ENCODE results near the gene RNF8.

Gene RNF8

DNA sequence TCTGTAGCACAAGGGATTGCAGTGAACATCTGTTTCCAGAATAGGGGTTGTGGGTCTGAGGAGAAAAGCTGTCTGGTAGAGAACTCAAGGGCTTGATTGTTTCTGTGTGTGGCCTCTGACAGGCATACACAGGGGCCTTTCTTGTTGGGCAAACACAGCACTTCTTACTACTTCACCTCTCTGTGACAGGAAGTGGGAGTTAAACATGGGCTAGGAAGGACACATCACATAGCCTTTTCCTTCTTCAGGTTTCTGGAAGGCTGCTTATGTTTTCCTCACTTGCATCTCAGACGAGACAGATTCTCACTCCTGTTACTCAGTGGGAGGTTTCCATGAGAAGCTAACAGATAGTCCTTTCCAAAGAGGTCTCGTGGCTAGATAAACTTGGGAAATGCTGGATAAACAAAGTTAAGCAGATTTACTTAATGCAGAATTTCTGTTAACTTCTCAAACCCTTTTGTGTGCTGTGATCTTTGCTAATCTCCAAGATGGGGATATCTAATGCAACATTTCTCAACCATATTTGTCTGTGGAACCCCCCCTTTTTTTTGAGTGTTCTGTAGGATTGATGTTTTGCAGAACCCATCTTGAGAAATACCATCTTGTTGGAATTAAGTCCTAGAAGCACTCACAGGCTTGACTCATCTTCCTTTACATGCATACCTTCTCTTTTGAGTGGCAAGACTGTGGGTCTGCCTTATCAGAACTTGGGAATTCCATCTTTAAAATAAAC is 41.9 kb upstream of the RNF8 start:
- no peaks in the 10 kb centered on the region for H3K4me1 ChIP-seq (ENCODE audit: control insufficient read depth, insufficient read depth, low read length)
- H3K4me3 ChIP-seq (ENCODE audit: low read length) = no peak overlapping the region
- no peaks in the 10 kb centered on the region for H3K9me3 ChIP-seq (ENCODE audit: control insufficient read depth, insufficient read depth, low read length)
- H3K36me3 ChIP-seq (ENCODE audit: control insufficient read depth, insufficient read depth, low read length) = peaks cover 3% of the 10 kb centered on the region
- no peak overlapping the region for H3K27ac ChIP-seq (ENCODE audit: low read length)
- no peak for DNase-seq (ENCODE audit: low read depth, low spot score)
- WGBS (ENCODE audit: insufficient coverage, insufficient read length) = no CpG with 5 or more reads among the region's 2 CpGs
- H3K27me3 ChIP-seq (ENCODE audit: control insufficient read depth, insufficient read depth, low read length) = no peaks in the 10 kb centered on the region

GRCh38 chr6:37313723-37314486 is 39.9 kb upstream of the RNF8 start:
- Histone ChIP-seq H3K36me3 (ENCODE audit: control insufficient read depth, insufficient read depth, low read length) (peaks cover 6% of the 10 kb centered on the region), H3K9me3 (ENCODE audit: control insufficient read depth, insufficient read depth, low read length) (no peaks in the 10 kb centered on the region), H3K4me1 (ENCODE audit: control insufficient read depth, insufficient read depth, low read length) (no peaks in the 10 kb centered on the region), H3K27me3 (ENCODE audit: control insufficient read depth, insufficient read depth, low read length) (no peaks in the 10 kb centered on the region), H3K27ac (ENCODE audit: low read length) (no peak overlapping the region), H3K4me3 (ENCODE audit: low read length) (no peak overlapping the region)
- no peak for DNase-seq (ENCODE audit: low read depth, low spot score)
- no CpG with 5 or more reads among the region's 13 CpGs for WGBS (ENCODE audit: insufficient coverage, insufficient read length)

DNA sequence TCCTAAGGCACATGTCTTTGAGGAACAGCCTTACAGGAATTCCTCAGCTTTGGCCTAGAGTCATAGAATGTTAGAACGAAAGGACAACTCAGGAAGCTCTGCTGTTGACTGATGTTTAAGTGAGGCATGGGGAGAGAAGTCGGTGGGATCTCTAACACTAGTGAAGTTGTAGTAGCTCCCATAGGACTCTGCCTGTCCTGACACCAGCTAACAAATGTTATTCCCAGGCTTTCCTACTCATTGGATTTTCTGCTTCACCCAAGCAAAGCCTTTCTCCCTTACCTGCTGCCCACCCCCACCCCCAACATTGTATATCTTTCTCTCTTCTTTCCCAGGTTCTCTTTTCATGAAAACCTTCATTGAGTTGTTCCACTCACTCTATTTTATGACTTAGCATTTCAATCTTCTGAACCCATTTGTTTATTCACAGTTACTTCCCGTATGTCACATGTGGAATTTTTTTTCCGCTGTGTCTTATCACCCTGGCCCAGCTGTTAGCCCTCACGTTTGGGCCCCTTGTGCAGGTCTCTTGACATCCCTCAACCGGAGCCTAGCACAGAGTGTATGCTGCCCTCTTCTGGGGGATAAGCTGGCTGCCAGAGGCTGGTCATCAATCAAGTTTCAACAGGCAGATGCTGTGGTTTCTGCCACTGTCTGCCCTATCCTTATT is 39.2 kb upstream of the RNF8 start:
- peaks cover 6% of the 10 kb centered on the region for H3K36me3 ChIP-seq (ENCODE audit: control insufficient read depth, insufficient read depth, low read length)
- no peaks in the 10 kb centered on the region for H3K27me3 ChIP-seq (ENCODE audit: control insufficient read depth, insufficient read depth, low read length)
- no peaks in the 10 kb centered on the region for H3K9me3 ChIP-seq (ENCODE audit: control insufficient read depth, insufficient read depth, low read length)
- no peak overlapping the region for H3K27ac ChIP-seq (ENCODE audit: low read length)
- no peak overlapping the region for H3K4me3 ChIP-seq (ENCODE audit: low read length)
- no CpG with 5 or more reads among the region's 6 CpGs for WGBS (ENCODE audit: insufficient coverage, insufficient read length)
- DNase-seq (ENCODE audit: low read depth, low spot score) = peak; percentile 20
- H3K4me1 ChIP-seq (ENCODE audit: control insufficient read depth, insufficient read depth, low read length) = no peaks in the 10 kb centered on the region

- Histone ChIP-seq H3K36me3 (ENCODE audit: control insufficient read depth, insufficient read depth, low read length) (peaks cover 6% of the 10 kb centered on the region), H3K27me3 (ENCODE audit: control insufficient read depth, insufficient read depth, low read length) (no peaks in the 10 kb centered on the region), H3K4me1 (ENCODE audit: control insufficient read depth, insufficient read depth, low read length) (no peaks in the 10 kb centered on the region), H3K4me3 (ENCODE audit: low read length) (no peak overlapping the region), H3K27ac (ENCODE audit: low read length) (no peak overlapping the region), H3K9me3 (ENCODE audit: control insufficient read depth, insufficient read depth, low read length) (no peaks in the 10 kb centered on the region)
- DNase-seq (ENCODE audit: low read depth, low spot score) = no peak
- WGBS (ENCODE audit: insufficient coverage, insufficient read length) = no CpG with 5 or more reads among the region's 7 CpGs
Observed at GRCh38 chr6:37315157-37315515, 38.6 kb upstream of the RNF8 start.

DNA sequence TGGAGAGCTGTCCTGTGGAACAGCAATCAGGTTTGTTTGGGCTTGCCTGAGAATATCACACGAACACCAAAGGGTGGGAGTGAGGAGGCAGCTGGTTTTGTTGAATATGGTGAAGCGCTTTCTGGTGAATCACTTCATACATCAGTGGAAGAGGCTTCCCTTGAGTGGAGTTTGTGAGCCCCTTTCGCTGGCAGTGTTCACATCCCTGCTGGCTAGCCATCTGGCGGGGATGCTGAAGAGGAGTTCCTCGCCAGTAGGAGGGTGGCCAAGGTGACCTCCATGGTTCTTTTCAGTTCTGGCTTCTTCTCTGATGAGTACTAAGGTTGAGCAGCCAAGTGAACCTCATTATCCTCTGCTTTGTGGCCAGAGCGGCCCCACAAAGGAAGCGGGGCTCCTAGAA is 37.7 kb upstream of the RNF8 start:
- no peaks in the 10 kb centered on the region for H3K4me1 ChIP-seq (ENCODE audit: control insufficient read depth, insufficient read depth, low read length)
- H3K27ac ChIP-seq (ENCODE audit: low read length) = no peak overlapping the region
- WGBS (ENCODE audit: insufficient coverage, insufficient read length) = no CpG with 5 or more reads among the region's 7 CpGs
- no peaks in the 10 kb centered on the region for H3K9me3 ChIP-seq (ENCODE audit: control insufficient read depth, insufficient read depth, low read length)
- H3K36me3 ChIP-seq (ENCODE audit: control insufficient read depth, insufficient read depth, low read length) = peaks cover 6% of the 10 kb centered on the region
- DNase-seq (ENCODE audit: low read depth, low spot score) = no peak
- no peaks in the 10 kb centered on the region for H3K27me3 ChIP-seq (ENCODE audit: control insufficient read depth, insufficient read depth, low read length)
- no peak overlapping the region for H3K4me3 ChIP-seq (ENCODE audit: low read length)

- Histone ChIP-seq H3K36me3 (ENCODE audit: control insufficient read depth, insufficient read depth, low read length) (peaks cover 6% of the 10 kb centered on the region), H3K27me3 (ENCODE audit: control insufficient read depth, insufficient read depth, low read length) (no peaks in the 10 kb centered on the region), H3K4me3 (ENCODE audit: low read length) (no peak overlapping the region), H3K27ac (ENCODE audit: low read length) (no peak overlapping the region), H3K4me1 (ENCODE audit: control insufficient read depth, insufficient read depth, low read length) (no peaks in the 10 kb centered on the region), H3K9me3 (ENCODE audit: control insufficient read depth, insufficient read depth, low read length) (no peaks in the 10 kb centered on the region)
- no peak for DNase-seq (ENCODE audit: low read depth, low spot score)
- WGBS (ENCODE audit: insufficient coverage, insufficient read length) = 100% methylated on average over 1 of the region's 5 CpGs
Observed at GRCh38 chr6:37317312-37318038, 36.3 kb upstream of the RNF8 start.

DNA sequence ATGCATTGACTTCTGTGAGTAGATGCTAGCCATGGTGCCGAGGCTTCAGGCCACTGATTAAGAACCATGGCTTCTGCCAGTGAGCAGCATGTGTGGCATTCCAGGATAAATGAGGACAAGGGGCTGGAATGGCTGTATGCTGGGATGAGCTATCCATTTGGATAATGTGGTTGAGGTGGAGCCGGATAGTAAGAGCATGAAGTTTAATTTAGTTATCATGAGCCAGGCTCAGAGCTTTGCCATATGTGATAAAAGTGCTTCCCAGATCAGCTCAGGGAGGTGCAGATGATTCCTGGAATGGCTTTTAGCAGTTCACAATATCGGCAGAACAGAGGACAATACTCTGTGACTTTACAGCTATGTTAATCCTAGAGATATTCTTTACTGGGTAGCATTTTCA is 34.6 kb upstream of the RNF8 start:
- Histone ChIP-seq H3K27me3 (ENCODE audit: control insufficient read depth, insufficient read depth, low read length) (no peaks in the 10 kb centered on the region), H3K9me3 (ENCODE audit: control insufficient read depth, insufficient read depth, low read length) (no peaks in the 10 kb centered on the region), H3K36me3 (ENCODE audit: control insufficient read depth, insufficient read depth, low read length) (0 out of 2 replicates have a peak, but pooled peaks cover 2% of the 10 kb centered on the region), H3K4me3 (ENCODE audit: low read length) (no peak overlapping the region), H3K27ac (ENCODE audit: low read length) (no peak overlapping the region), H3K4me1 (ENCODE audit: control insufficient read depth, insufficient read depth, low read length) (no peaks in the 10 kb centered on the region)
- no peak for DNase-seq (ENCODE audit: low read depth, low spot score)
- no CpG with 5 or more reads among the region's 3 CpGs for WGBS (ENCODE audit: insufficient coverage, insufficient read length)

DNA sequence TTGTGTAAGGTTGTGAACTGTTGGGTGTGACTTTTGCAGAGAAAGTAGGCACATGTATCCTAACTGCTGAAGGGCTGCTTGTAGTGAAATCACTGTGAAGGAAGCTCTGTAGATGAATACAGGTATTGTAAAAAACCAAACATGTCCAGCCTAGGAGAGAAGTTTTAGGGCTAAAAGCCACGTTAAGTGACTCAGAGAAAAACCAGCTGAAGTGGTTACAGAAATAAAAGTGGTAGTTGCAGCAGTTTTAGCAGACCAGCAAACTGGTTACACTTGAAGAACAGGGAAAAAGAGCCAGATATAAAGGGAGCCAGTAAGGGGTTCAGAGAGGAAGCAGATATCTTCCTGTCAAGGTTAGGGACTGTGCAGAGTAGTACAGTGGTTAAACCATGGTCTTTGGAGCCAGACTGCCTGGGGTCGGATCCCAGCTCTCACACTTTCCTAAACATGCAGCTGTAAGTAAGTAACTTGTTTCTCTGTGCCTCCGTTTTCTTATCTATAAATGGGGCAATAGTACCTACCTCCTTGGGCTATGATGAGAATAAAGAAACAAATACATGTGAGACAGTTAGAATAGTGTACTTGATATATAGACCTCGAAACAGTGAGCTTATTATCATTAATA is 33.8 kb upstream of the RNF8 start:
- no peak overlapping the region for H3K27ac ChIP-seq (ENCODE audit: low read length)
- no peak for DNase-seq (ENCODE audit: low read depth, low spot score)
- no peaks in the 10 kb centered on the region for H3K4me1 ChIP-seq (ENCODE audit: control insufficient read depth, insufficient read depth, low read length)
- H3K4me3 ChIP-seq (ENCODE audit: low read length) = no peak overlapping the region
- no peaks in the 10 kb centered on the region for H3K9me3 ChIP-seq (ENCODE audit: control insufficient read depth, insufficient read depth, low read length)
- H3K27me3 ChIP-seq (ENCODE audit: control insufficient read depth, insufficient read depth, low read length) = no peaks in the 10 kb centered on the region
- WGBS (ENCODE audit: insufficient coverage, insufficient read length) = no CpG with 5 or more reads among the region's 4 CpGs
- H3K36me3 ChIP-seq (ENCODE audit: control insufficient read depth, insufficient read depth, low read length) = 0 out of 2 replicates have a peak, but pooled peaks cover 2% of the 10 kb centered on the region

- Histone ChIP-seq H3K9me3 (ENCODE audit: control insufficient read depth, insufficient read depth, low read length) (no peaks in the 10 kb centered on the region), H3K4me1 (ENCODE audit: control insufficient read depth, insufficient read depth, low read length) (no peaks in the 10 kb centered on the region), H3K27ac (ENCODE audit: low read length) (no peak overlapping the region), H3K36me3 (ENCODE audit: control insufficient read depth, insufficient read depth, low read length) (0 out of 2 replicates have a peak, but pooled peaks cover 2% of the 10 kb centered on the region), H3K4me3 (ENCODE audit: low read length) (no peak overlapping the region), H3K27me3 (ENCODE audit: control insufficient read depth, insufficient read depth, low read length) (no peaks in the 10 kb centered on the region)
- no CpG with 5 or more reads among the region's 8 CpGs for WGBS (ENCODE audit: insufficient coverage, insufficient read length)
- DNase-seq (ENCODE audit: low read depth, low spot score) = no peak
Observed at GRCh38 chr6:37320646-37321045, 33.1 kb upstream of the RNF8 start.

DNA sequence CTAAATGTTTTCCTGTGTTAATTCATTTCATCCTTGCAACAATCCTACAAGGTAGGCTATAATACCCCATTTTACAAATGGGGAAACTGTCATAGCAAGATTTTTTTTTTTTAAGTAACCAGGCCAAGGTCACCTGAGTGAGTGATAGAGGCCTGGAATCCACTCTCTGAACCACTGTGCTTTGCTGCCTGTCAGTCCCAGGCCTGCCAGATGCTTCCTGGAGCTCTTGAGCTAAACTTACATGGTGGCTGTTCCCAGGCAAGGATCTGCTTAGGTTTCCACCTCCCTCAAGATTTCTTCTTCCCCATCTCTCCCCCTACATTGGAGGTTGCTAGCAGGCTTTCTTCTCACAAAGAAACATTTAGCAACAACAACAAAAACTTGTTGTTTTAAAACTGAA is 32.7 kb upstream of the RNF8 start:
- Histone ChIP-seq H3K27me3 (ENCODE audit: control insufficient read depth, insufficient read depth, low read length) (no peaks in the 10 kb centered on the region), H3K27ac (ENCODE audit: low read length) (no peak overlapping the region), H3K9me3 (ENCODE audit: control insufficient read depth, insufficient read depth, low read length) (no peaks in the 10 kb centered on the region), H3K4me1 (ENCODE audit: control insufficient read depth, insufficient read depth, low read length) (no peaks in the 10 kb centered on the region), H3K4me3 (ENCODE audit: low read length) (no peak overlapping the region), H3K36me3 (ENCODE audit: control insufficient read depth, insufficient read depth, low read length) (0 out of 2 replicates have a peak, but pooled peaks cover 2% of the 10 kb centered on the region)
- no peak for DNase-seq (ENCODE audit: low read depth, low spot score)

Data from iPS DF 6.9 (cell line).